Stimulated activated CD4-positive, alpha-beta T cell treated with anti-CD3 and anti-CD28 coated beads, TNF-alpha, amount 100 ng/mL, for 48 hours (primary cell): Measurements from ENCODE around the gene XRN2.
"Not testable (repeated sequence)": the region's sequence is repeated elsewhere in the genome, so short reads cannot be mapped to it uniquely, and the experiment has no call there.

ENCODE experiments used
- DNase-seq, 3 donors: peaks; one replicate each; pipeline ENCODE4 v3.0.0-alpha.2; 2020; ENCODE audit warnings: low read depth in 3 of 3

Gene XRN2

GRCh38 chr20:21344961-21345360, 41.8 kb downstream of the XRN2 start:
- DNase-seq, result no peak

- no peak for DNase-seq
Measured at GRCh38 chr20:21352703-21353102, 49.6 kb downstream of the XRN2 start.

DNA sequence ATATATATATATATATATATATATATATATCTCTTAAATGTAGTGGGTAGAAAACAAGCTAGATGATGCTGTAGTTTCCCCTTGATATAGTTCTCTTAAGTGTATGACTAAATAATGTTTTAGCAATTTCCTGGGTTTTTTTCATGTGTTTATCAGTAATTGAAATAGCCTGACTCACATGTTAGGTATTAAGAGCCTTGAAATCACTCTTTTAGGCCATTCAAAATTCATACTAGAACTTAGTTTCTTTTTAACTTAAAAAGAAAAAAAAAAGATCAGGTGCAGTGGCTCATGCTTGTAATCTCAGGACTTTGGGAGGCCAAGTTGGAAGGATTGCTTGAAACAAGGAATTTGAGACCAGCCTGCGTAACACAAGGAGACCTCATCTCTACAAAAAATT, 50.1 kb downstream of the XRN2 start:
- no peak for DNase-seq

GRCh38 chr20:21355981-21356380, 52.9 kb downstream of the XRN2 start:
- no peak for DNase-seq

- DNase-seq, result no peak
Measured at GRCh38 chr20:21356386-21356785, 53.3 kb downstream of the XRN2 start.

DNA sequence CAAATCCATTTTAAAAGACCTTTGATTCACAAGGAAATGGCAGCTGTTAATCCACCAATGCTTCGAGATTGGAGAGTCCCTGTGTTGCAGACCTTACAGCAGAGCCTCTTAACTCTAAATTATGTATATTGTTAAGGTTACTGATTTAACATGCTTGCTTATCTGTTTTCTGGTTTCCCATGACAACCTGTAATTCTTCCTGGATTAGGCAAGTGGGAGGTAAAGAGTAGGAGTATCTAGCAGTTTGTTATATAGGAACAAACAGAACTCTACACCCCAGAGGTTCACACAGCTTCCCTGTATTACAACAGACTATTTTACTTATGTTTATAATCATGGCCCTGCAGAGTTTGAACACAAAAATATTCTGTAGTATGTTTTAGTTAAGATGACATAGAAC, 54.7 kb downstream of the XRN2 start:
- DNase-seq, result no peak

GRCh38 chr20:21358737-21359136, 55.6 kb downstream of the XRN2 start:
- DNase-seq, result no peak

- no peak for DNase-seq
Measured at GRCh38 chr20:21360705-21361104, 57.6 kb downstream of the XRN2 start.

GRCh38 chr20:21361266-21361665, 58.1 kb downstream of the XRN2 start:
- DNase-seq, result no peak

DNA sequence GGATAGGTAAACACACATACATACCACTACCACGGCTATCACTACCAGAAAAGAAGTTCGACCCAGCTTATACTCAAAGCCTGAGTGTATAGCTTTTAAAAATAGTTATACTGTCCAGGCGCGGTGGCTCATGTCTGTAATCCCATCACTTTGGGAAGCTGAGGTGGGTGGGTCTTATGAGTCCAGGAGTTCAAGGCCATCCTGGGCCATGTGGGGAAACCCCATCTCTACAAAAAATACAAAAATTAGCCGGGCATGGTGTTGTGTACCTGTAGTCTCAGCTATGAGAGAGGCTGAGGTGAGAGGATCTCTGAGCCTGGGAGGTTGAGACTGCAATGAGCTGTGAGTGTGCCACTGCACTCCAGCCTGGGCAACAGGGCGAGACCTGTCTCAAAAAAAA, 61.3 kb downstream of the XRN2 start:
- DNase-seq, result no peak

DNA sequence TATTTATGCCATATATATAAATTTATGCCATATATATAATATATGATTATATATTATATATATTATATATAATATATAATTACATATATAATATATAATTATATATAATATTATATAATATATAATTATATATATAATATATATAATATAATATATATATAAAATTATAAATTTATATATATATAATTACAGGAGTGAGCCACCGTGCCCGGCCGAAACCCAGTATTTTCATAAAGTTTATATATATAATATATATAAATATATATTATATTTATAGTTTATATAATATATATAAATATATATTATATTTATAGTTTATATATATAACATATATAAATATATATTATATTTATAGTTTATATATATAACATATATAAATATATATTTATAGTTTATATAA, 62.6 kb downstream of the XRN2 start:
- DNase-seq, result no peak

GRCh38 chr20:21366273-21366672, 63.1 kb downstream of the XRN2 start:
- not testable (repeated sequence) for DNase-seq

GRCh38 chr20:21368791-21369190, 65.7 kb downstream of the XRN2 start:
- DNase-seq, result no peak

DNA sequence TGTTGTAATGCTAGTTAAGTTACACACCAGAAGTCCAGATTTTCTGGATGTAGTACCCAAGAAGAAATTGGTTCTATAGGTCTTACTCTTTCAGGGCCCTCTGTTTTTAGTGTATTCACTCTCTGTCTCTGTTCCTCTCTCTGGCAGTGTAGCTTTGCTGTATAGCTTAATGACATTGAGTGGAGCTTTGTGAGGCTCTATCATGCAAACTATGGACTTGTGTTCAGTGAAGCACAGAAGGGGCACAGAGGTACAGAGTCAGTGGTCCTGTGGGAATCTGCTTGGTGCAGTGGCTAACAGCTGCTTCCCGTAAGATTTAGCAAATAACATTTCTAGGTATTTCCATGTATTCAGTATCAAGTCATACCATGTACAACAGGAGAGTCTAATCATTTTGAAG, 68.1 kb downstream of the XRN2 start:
- no peak for DNase-seq

- no peak for DNase-seq
Measured at GRCh38 chr20:21372016-21372415, 68.9 kb downstream of the XRN2 start.

- DNase-seq, result no peak
Measured at GRCh38 chr20:21373436-21373835, 70.3 kb downstream of the XRN2 start.

GRCh38 chr20:21376626-21377025, 73.5 kb downstream of the XRN2 start:
- DNase-seq, result no peak

DNA sequence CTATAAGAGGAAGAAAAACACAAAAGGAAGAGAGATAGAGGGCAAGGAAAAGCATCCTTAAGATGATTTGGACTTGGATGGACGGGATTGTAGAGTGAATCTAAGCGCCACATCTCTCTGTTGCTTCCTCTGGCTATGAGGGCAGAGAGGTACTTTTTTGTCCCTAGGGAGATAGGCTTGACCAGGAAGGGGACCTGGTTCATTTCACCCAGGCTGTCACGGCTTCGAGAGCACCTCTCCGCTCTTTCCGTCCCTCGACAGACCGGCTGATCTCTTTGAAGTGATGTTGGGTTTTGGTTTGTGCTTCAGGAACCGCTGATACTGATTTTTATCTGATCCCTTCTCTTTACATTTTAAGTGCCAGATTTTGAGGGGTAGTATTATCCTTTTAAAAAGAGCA, 74.6 kb downstream of the XRN2 start:
- DNase-seq, result no peak

DNA sequence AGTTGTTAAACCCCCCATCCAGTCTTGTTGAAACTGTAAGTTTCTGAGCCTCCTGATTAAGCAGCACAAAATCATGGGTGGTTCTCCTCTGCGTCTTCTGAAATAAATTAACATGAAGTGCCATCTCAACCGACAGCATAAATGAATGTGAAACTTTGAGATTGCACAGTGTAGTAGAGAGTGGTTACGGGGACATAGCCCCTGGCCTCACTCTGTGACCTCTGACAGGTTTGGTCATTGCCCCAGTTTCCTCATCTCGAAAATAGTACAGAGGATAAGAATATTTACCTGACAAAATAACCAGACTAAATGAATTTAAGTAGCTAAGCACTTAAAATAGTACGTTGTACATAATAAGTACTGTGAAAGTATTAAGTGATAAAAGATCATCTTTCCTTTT, 75.1 kb downstream of the XRN2 start:
- no peak for DNase-seq

- no peak for DNase-seq
Measured at GRCh38 chr20:21380711-21381110, 77.6 kb downstream of the XRN2 start.

- DNase-seq, result no peak
Measured at GRCh38 chr20:21381619-21382018, 78.5 kb downstream of the XRN2 start.

GRCh38 chr20:21384308-21384892, 81.3 kb downstream of the XRN2 start:
- no peak for DNase-seq

- DNase-seq, result no peak
Measured at GRCh38 chr20:21386111-21386510, 83.0 kb downstream of the XRN2 start.

- DNase-seq, result no peak
Measured at GRCh38 chr20:21387528-21387927, 84.4 kb downstream of the XRN2 start.

DNA sequence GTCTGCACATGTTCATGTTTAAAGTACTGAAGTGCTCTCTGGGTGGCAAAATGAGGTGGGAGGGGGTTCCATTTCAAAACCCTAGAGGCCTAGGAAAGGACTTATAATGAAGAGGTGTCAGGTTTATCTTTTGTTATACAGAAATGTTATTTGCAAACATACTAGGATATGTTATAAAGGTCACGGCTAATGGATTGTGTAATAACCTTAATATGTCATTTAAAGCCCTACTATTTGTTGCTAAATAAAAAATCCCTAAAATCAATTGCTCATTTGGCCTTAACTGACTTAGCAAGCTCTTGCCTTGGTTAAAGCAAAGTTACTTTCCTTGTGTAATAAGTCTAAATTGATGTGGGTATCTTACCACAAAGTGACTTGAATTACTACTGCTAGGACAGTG, 85.4 kb downstream of the XRN2 start:
- no peak for DNase-seq
